Forelimb muscle (tissue), 1 donor: ENCODE results near the gene GATA5. TPM values are rescaled to one million over a fixed set of nuclear protein-coding genes. Genes with fewer than 3 reads are reported as not detected.

Experiments used
- DNase-seq: peaks from one replicate; pipeline ENCODE4 v3.0.0-alpha.2; 2013; ENCODE audit warnings: low read depth
- polyA plus RNA-seq: library from polyadenylated mRNA; unstranded; fragments of 120-200 nt; gene quantifications from one replicate; pipeline ENCODE4 v1.2.1, GENCODE V29; 2013; ENCODE audit not compliant: insufficient read length

Gene GATA5
- polyA plus RNA-seq, 1 donor, result 0.09 TPM

GRCh38 chr20:62417981-62418708, 57.6 kb downstream of the GATA5 start:
- no peak for DNase-seq

- DNase-seq, result no peak
Observed at GRCh38 chr20:62416651-62417637, 58.9 kb downstream of the GATA5 start.

- no peak for DNase-seq
Observed at GRCh38 chr20:62415354-62416111, 60.3 kb downstream of the GATA5 start.

- DNase-seq, result no peak
Observed at GRCh38 chr20:62413896-62414481, 61.8 kb downstream of the GATA5 start.

Other genes with a start within 250 kb of the GATA5 start
- 33.0 TPM for gene OSBPL2, start 237.5 kb downstream of the GATA5 start, polyA plus RNA-seq
- gene ADRM1, start 173.0 kb downstream of the GATA5 start, polyA plus RNA-seq, result 62.1 TPM
- 58.4 TPM for gene LAMA5, start 108.7 kb downstream of the GATA5 start, polyA plus RNA-seq
- 1,316 TPM for gene RPS21, start 88.9 kb downstream of the GATA5 start, polyA plus RNA-seq
- 4.4 TPM for gene CABLES2, start 68.7 kb downstream of the GATA5 start, polyA plus RNA-seq
- not detected for gene RBBP8NL, start 48.5 kb downstream of the GATA5 start, polyA plus RNA-seq
- gene SLCO4A1, start 166.5 kb upstream of the GATA5 start, polyA plus RNA-seq, result 0.30 TPM
- gene NTSR1, start 232.8 kb upstream of the GATA5 start, polyA plus RNA-seq, result 0.10 TPM